H1 (cell line): ENCODE data around the gene NDUFB11. TPM values are rescaled to one million over a fixed set of nuclear protein-coding genes. Genes with fewer than 3 reads are reported as not detected.

Experiments used
- ASH2L ChIP-seq: fragments of 200-600, 300-600 bp; sonication (generic); IDR thresholded peaks from one replicate; pipeline ENCODE4 v1.7.1; 2017; ENCODE audit warnings: low read length
- BRCA1 ChIP-seq: IDR thresholded peaks from 2 replicates; pipeline ENCODE4 v1.6.1; 2012; ENCODE audit warnings: low read depth, low read length, improper control_type of control experiment
- E2F6 ChIP-seq: IDR thresholded peaks from 2 replicates; pipeline ENCODE4 v1.6.1; 2012; ENCODE audit warnings: inconsistent platforms
- HDAC6 ChIP-seq: IDR thresholded peaks from one replicate; pipeline ENCODE4 v1.7.1; 2012; ENCODE audit warnings: low read depth, mild to moderate bottlenecking, inconsistent platforms, low read length, moderate library complexity
- JUND ChIP-seq: IDR thresholded peaks from 2 replicates; pipeline ENCODE4 v1.6.1; 2011; ENCODE audit warnings: mild to moderate bottlenecking, improper control_type of control experiment, low read length
- KDM1A ChIP-seq: fragments of 200-600, 300-600 bp; sonication (generic); IDR thresholded peaks from 2 replicates; pipeline ENCODE4 v1.7.1; 2016; ENCODE audit warnings: mild to moderate bottlenecking, low read length, borderline replicate concordance
- NRF1 ChIP-seq: IDR thresholded peaks from 2 replicates; pipeline ENCODE4 v1.6.1; 2011; ENCODE audit warnings: mild to moderate bottlenecking, low read depth, low read length, improper control_type of control experiment
- RFX5 ChIP-seq: IDR thresholded peaks from 2 replicates; pipeline ENCODE4 v1.6.1; 2011; ENCODE audit warnings: low read depth, low read length, improper control_type of control experiment, borderline replicate concordance
- SAP30 ChIP-seq: fragments of 300-600 bp; sonication (generic); IDR thresholded peaks from 2 replicates; pipeline ENCODE4 v1.7.1; 2012; ENCODE audit warnings: low read length, moderate library complexity, mild to moderate bottlenecking, inconsistent platforms; ENCODE audit not compliant: insufficient read depth, insufficient replicate concordance
- SIRT6 ChIP-seq: IDR thresholded peaks from one replicate; pipeline ENCODE4 v1.7.1; 2012; ENCODE audit warnings: low read length, inconsistent platforms
- SP1 ChIP-seq: IDR thresholded peaks from 2 replicates; pipeline ENCODE4 v1.6.1; 2011; ENCODE audit warnings: low read depth, low read length
- polyA plus RNA-seq, 7 experiments: library from polyadenylated mRNA; depleted of rRNA in 3 of 7; stranded (reverse) in 5 of 7; unstranded in 2 of 7; fragments of >200 nt in 5 of 7; fragments of 200-250 nt in 2 of 7; gene quantifications; 1 replicate in 5 of 7; 2 replicates in 1 of 7; 4 replicates in 1 of 7; pipeline versions ENCODE4 v1.2.1 to v1.2.3, GENCODE V29; 2011 to 2013; ENCODE audit warnings: missing spikeins in 2 of 7, mixed read lengths in 2 of 7
- total RNA-seq: library from RNA; stranded (reverse); fragmentation: NEBNext Ultra II Directional; extraction: Animal tissue kit (Norgen Biotek cat#: 25700); gene quantifications from 2 replicates; pipeline ENCODE4 v1.2.1, GENCODE V29; 2021
- TF ChIP-seq, protein P1 (sequence below), 3 experiments: IDR thresholded peaks; 1 replicate in 2 of 3; 2 replicates in 1 of 3; pipeline versions ENCODE4 v1.5.1 to v1.6.1; 2011; ENCODE audit warnings: low read length in 3 of 3, mild to moderate bottlenecking in 3 of 3, inconsistent platforms in 2 of 3, low read depth in 1 of 3, moderate library complexity in 1 of 3; ENCODE audit not compliant: insufficient read depth in 1 of 3; ENCODE audit errors: control extremely low read depth in 1 of 3

The NDUFB11 gene
- total and polyA plus RNA-seq, 2 of the 8 experiments (the other 6 are each of a cell fraction or from before 2014, with no cell fraction given) = 120 to 131 TPM

DNA sequence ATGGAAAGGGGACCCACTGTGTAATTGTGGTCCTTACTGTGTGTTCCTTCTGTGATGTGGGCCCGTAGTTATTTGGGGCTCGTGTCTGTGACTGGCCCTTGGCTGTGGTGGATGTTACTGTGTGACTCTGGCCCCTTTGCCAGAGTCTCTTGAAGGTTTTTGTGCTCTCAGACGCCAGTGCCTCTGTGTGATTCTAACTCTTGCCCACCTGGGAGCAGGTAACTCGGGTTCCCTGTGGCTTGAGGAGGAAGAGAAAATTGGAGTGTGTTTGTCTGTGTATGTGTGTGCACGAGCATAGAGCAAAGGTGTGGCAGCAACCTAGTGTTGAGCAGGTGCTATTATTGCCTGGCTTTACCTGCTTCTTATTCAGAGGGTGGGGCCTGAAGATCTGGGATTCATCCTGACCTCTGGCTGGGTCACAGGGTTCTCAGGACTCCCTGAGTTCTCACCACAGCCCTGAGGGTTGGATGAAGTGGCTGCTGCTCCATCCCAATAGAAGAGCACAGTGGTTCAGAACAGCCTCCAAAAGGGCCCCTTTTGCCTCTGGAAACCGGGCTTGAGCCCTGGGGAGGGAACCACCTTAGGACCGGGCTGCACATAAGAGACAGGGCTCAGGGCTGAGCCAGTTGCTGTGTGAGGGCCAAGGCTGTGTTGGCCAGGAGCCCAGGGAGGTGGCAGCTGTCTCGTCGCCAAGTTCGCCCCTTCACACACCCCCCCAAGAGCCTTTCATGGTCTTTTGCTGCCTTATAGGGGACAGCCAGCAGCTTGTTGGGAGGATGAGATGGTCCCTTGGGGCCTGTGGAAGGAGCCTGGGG lies 1.8 kb upstream of the NDUFB11 start (continued):
- TF ChIP-seq, protein P1, sequence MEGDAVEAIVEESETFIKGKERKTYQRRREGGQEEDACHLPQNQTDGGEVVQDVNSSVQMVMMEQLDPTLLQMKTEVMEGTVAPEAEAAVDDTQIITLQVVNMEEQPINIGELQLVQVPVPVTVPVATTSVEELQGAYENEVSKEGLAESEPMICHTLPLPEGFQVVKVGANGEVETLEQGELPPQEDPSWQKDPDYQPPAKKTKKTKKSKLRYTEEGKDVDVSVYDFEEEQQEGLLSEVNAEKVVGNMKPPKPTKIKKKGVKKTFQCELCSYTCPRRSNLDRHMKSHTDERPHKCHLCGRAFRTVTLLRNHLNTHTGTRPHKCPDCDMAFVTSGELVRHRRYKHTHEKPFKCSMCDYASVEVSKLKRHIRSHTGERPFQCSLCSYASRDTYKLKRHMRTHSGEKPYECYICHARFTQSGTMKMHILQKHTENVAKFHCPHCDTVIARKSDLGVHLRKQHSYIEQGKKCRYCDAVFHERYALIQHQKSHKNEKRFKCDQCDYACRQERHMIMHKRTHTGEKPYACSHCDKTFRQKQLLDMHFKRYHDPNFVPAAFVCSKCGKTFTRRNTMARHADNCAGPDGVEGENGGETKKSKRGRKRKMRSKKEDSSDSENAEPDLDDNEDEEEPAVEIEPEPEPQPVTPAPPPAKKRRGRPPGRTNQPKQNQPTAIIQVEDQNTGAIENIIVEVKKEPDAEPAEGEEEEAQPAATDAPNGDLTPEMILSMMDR (IDR thresholded peaks at IDR 0.05; ENCODE audit: control extremely low read depth in 1 of 3, insufficient read depth in 1 of 3, low read depth in 1 of 3, low read length in 3 of 3) = no peak
- TF ChIP-seq ASH2L = no peak
- no peak for TF ChIP-seq NRF1
- no peak for TF ChIP-seq KDM1A
- no peak for TF ChIP-seq SP1
- TF ChIP-seq HDAC6 = no peak
- TF ChIP-seq JUND = no peak
- no peak for TF ChIP-seq RFX5
- TF ChIP-seq BRCA1 = no peak
- TF ChIP-seq E2F6 = no peak
- TF ChIP-seq SAP30 = no peak
- TF ChIP-seq SIRT6 = no peak
